ENCODE measurements around the gene KCNB1. TPM values are rescaled to one million over a fixed set of nuclear protein-coding genes. Genes with fewer than 3 reads are reported as not detected.

The KCNB1 gene
- total RNA-seq, 1 donor from 2014 or later, result 21.3 TPM

GRCh38 chr20:49379338-49379737, 103.1 kb downstream of the KCNB1 start:
- Mint-ChIP-seq H3K36me3 (ENCODE audit: unreplicated experiment) (peaks cover 6% of the 10 kb centered on the region), H3K27me3 (ENCODE audit: unreplicated experiment) (peaks cover 12% of the 10 kb centered on the region), H3K27ac (ENCODE audit: unreplicated experiment) (no peak overlapping the region), H3K4me3 (ENCODE audit: unreplicated experiment) (no peak overlapping the region), H3K4me1 (ENCODE audit: unreplicated experiment) (peaks cover 52% of the 10 kb centered on the region), H3K9me3 (ENCODE audit: unreplicated experiment) (peaks cover 5% of the 10 kb centered on the region)
- TF ChIP-seq CTCF (IDR thresholded peaks at IDR 0.05), result no peak
- DNase-seq (ENCODE audit: extremely low spot score, unreplicated experiment), result no peak

DNA sequence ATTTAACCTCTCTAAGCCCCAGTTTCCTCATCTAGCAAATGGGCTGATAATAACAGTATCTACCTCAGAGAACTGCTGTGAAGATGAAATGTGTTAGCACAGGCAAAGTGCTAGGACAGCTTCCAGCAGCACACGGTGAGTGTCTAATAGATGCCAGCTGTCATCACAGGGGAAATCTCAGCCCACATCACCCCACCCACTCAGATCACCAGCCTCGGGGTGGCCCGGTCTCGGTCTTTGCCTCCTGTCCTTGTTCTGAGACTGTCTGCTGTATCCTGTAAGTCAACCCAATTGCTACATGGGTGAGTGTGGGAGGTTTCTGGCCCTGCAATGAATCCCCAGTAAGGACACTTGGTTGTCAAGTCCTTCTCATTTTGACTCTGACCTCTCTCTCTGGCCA, 105.1 kb downstream of the KCNB1 start:
- no peak for TF ChIP-seq CTCF (IDR thresholded peaks at IDR 0.05)
- Mint-ChIP-seq H3K36me3 (ENCODE audit: unreplicated experiment) (peaks cover 19% of the 10 kb centered on the region), H3K9me3 (ENCODE audit: unreplicated experiment) (peaks cover 11% of the 10 kb centered on the region), H3K4me3 (ENCODE audit: unreplicated experiment) (no peak overlapping the region), H3K27ac (ENCODE audit: unreplicated experiment) (peak overlapping the region; percentile 32), H3K27me3 (ENCODE audit: unreplicated experiment) (peaks cover 20% of the 10 kb centered on the region), H3K4me1 (ENCODE audit: unreplicated experiment) (peaks cover 41% of the 10 kb centered on the region)
- DNase-seq (ENCODE audit: extremely low spot score, unreplicated experiment), result no peak

DNA sequence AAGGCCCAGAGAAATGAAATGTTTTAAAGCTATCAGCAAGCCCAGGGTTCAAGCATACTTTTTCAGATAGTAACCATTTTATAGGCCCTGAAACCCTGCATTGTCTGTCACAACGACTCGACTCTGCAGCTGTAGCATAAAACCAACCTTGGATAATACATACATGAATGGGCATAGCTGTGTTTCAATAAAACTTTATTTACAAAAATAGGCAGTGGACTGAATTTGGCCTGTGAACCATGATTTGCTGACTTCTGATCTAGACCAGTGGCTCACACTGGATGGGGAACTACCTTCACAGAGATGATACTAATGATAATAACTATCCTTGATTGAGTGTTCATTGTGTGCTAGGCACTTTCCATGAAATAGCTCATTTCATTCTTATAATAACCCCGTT, 107.3 kb downstream of the KCNB1 start:
- H3K27me3 Mint-ChIP-seq (ENCODE audit: unreplicated experiment), result peaks cover 29% of the 10 kb centered on the region
- DNase-seq (ENCODE audit: extremely low spot score, unreplicated experiment), result no peak

DNA sequence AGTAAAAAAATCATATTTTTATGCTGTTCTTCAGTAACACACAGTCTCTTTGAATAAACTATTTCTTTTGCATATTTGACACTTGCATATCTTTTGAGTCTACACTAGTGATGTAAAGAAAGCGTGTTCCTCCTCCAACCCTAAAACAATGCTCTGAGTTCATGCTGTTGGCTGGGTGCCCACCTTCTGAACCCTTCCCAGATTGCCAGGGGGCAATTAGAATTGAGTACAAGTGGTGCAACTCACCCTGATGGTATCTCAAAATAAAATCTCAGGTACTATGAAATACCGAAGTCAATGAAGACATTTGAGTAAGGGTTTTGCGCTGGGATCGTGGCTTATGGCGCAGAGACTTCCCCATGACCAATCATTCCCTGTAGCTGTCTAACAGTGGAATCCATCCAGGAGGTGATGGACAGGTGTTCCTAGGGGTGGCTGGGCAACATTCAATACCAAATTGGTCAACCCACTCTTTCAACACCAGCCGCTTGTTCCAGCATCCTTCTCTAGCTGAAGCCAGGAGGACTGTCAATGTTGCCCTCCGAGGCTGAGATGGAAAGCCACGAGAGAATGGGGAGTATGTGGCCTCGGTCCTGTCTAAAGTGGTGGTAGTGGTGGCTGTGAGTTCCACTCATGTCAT, 110.3 kb downstream of the KCNB1 start:
- no peak for DNase-seq (ENCODE audit: extremely low spot score, unreplicated experiment)
- H3K27me3 Mint-ChIP-seq (ENCODE audit: unreplicated experiment), result peaks cover 41% of the 10 kb centered on the region

More for the DNA sequence above, 107.3 kb downstream of the KCNB1 start:
- no peak overlapping the region for H3K4me3 Mint-ChIP-seq (ENCODE audit: unreplicated experiment)
- H3K9me3 Mint-ChIP-seq (ENCODE audit: unreplicated experiment), result peaks cover 11% of the 10 kb centered on the region
- TF ChIP-seq CTCF (IDR thresholded peaks at IDR 0.05), result no peak
- no peak overlapping the region for H3K27ac Mint-ChIP-seq (ENCODE audit: unreplicated experiment)
- H3K4me1 Mint-ChIP-seq (ENCODE audit: unreplicated experiment), result peaks cover 34% of the 10 kb centered on the region
- H3K36me3 Mint-ChIP-seq (ENCODE audit: unreplicated experiment), result peaks cover 19% of the 10 kb centered on the region

GRCh38 chr20:49368596-49368995, 113.9 kb downstream of the KCNB1 start:
- Mint-ChIP-seq H3K9me3 (ENCODE audit: unreplicated experiment) (no peaks in the 10 kb centered on the region), H3K4me3 (ENCODE audit: unreplicated experiment) (no peak overlapping the region), H3K27me3 (ENCODE audit: unreplicated experiment) (peaks cover 54% of the 10 kb centered on the region), H3K4me1 (ENCODE audit: unreplicated experiment) (peaks cover 37% of the 10 kb centered on the region), H3K36me3 (ENCODE audit: unreplicated experiment) (peaks cover 8% of the 10 kb centered on the region), H3K27ac (ENCODE audit: unreplicated experiment) (no peak overlapping the region)
- DNase-seq (ENCODE audit: extremely low spot score, unreplicated experiment), result no peak
- no peak for TF ChIP-seq CTCF (IDR thresholded peaks at IDR 0.05)

More for the DNA sequence above, 110.3 kb downstream of the KCNB1 start:
- Mint-ChIP-seq H3K4me3 (ENCODE audit: unreplicated experiment) (no peak overlapping the region), H3K9me3 (ENCODE audit: unreplicated experiment) (peaks cover 11% of the 10 kb centered on the region), H3K36me3 (ENCODE audit: unreplicated experiment) (peaks cover 21% of the 10 kb centered on the region), H3K4me1 (ENCODE audit: unreplicated experiment) (peaks cover 25% of the 10 kb centered on the region), H3K27ac (ENCODE audit: unreplicated experiment) (no peak overlapping the region)
- no peak for TF ChIP-seq CTCF (IDR thresholded peaks at IDR 0.05)

Data from osteocyte (in vitro differentiated cells).